Measurements from ENCODE around the gene PUM1. TPM values are rescaled to one million over a fixed set of nuclear protein-coding genes. Genes with fewer than 3 reads are reported as not detected.
"Not testable (repeated sequence)": the region's sequence is repeated elsewhere in the genome, so short reads cannot be mapped to it uniquely, and the experiment has no call there.

The PUM1 gene
- total RNA-seq, 4 donors from 2014 or later = 118 to 191 (median 132) TPM

DNA sequence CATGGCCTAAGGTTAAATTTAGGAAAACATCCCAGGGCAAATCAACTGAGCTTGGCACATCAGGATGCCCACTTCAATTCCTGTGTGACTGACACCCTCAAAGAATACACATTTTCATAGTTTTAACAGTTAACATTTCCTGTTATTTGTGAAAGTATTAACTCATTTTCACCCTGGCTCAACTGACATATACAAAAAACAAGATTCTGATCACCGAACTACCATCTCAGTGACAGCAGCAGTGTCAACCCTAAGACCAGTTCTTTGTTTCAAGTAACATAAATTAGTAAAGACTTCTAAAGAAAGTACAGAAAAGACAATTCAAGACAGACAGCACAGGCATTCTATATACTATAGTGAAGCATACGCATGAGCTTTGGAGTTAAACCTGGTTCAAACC lies 88.0 kb downstream of the PUM1 start:
- Histone ChIP-seq H3K4me1 (peaks cover 8 to 26% of the 10 kb centered on the region in 2 donors), H3K36me3 (peaks cover 12 to 17% of the 10 kb centered on the region in 2 donors), H3K9me3 (no peaks in the 10 kb centered on the region), H3K4me3 (replicated peaks in 1 of 3) (no peak overlapping the region), H3K27me3 (no peaks in the 10 kb centered on the region), H3K27ac (no peak overlapping the region)
- 89 to 94% methylated on average over 2 of the region's 2 CpGs for WGBS, 2 donors
- intact Hi-C loops (cut with DNase I) = no loop called here
- TF ChIP-seq, protein P1, sequence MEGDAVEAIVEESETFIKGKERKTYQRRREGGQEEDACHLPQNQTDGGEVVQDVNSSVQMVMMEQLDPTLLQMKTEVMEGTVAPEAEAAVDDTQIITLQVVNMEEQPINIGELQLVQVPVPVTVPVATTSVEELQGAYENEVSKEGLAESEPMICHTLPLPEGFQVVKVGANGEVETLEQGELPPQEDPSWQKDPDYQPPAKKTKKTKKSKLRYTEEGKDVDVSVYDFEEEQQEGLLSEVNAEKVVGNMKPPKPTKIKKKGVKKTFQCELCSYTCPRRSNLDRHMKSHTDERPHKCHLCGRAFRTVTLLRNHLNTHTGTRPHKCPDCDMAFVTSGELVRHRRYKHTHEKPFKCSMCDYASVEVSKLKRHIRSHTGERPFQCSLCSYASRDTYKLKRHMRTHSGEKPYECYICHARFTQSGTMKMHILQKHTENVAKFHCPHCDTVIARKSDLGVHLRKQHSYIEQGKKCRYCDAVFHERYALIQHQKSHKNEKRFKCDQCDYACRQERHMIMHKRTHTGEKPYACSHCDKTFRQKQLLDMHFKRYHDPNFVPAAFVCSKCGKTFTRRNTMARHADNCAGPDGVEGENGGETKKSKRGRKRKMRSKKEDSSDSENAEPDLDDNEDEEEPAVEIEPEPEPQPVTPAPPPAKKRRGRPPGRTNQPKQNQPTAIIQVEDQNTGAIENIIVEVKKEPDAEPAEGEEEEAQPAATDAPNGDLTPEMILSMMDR (IDR thresholded peaks at IDR 0.05) = no peak
- no peak for TF ChIP-seq POLR2A (IDR thresholded peaks at IDR 0.05)
- no peak for DNase-seq

DNA sequence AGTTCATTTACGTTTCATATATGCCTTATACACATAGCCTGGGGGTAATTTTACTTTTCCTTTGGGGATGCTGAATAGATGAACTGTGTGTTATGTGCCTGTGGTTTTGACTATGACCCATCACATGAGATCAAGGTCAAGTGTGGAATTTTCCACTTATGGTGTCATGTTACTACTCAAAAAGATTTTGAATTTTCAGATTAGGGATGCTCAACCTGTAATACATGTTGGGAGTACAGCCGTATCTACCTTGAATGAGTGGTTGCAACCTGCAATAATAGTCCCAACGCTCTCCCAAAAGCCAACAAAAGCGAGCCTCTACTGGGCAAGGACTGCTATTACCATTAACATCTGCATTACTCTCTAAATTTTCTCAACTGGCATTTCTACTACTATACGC lies 88.4 kb downstream of the PUM1 start:
- WGBS, 2 donors = 86 to 94% methylated on average over 5 of the region's 5 CpGs
- Histone ChIP-seq H3K4me3 (replicated peaks in 1 of 3) (no peak overlapping the region), H3K27me3 (no peaks in the 10 kb centered on the region), H3K9me3 (no peaks in the 10 kb centered on the region), H3K36me3 (peaks cover 12 to 17% of the 10 kb centered on the region in 2 donors), H3K4me1 (peaks cover 4 to 22% of the 10 kb centered on the region in 2 donors), H3K27ac (no peak overlapping the region)
- intact Hi-C loops (cut with DNase I) = no loop called here
- no peak for DNase-seq
- TF ChIP-seq, protein P1 (IDR thresholded peaks at IDR 0.05) = no peak
- TF ChIP-seq POLR2A (IDR thresholded peaks at IDR 0.05) = no peak

DNA sequence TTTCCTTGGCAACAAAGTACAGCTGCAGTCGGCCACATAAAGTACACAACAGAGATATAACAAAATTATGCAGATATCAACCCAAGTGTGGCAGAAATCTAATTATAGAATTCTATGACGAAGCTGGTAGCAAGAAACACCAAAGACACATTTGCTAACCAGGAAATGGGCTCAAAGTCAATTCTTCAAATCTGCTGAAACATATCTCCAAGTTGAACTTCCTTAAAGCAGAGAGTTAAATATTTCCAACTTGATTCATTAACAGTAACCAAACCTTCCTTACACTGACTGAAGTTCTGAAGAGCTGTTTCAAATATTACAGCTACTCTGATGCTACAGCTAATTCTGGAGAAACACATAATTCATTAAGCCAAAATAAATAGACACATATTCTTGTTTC lies 89.4 kb downstream of the PUM1 start:
- TF ChIP-seq, protein P1 (IDR thresholded peaks at IDR 0.05) = no peak
- TF ChIP-seq POLR2A (IDR thresholded peaks at IDR 0.05) = no peak
- Histone ChIP-seq H3K4me3 (replicated peaks in 1 of 3) (no peak overlapping the region), H3K27ac (no peak overlapping the region), H3K36me3 (peaks cover 12 to 17% of the 10 kb centered on the region in 2 donors), H3K9me3 (no peaks in the 10 kb centered on the region), H3K27me3 (no peaks in the 10 kb centered on the region), H3K4me1 (peaks cover 0 to 13% of the 10 kb centered on the region in 2 donors)
- WGBS, 2 donors = 60 to 64% methylated on average over 2 of the region's 2 CpGs
- no peak for DNase-seq
- intact Hi-C loops (cut with DNase I) = no loop called here

DNA sequence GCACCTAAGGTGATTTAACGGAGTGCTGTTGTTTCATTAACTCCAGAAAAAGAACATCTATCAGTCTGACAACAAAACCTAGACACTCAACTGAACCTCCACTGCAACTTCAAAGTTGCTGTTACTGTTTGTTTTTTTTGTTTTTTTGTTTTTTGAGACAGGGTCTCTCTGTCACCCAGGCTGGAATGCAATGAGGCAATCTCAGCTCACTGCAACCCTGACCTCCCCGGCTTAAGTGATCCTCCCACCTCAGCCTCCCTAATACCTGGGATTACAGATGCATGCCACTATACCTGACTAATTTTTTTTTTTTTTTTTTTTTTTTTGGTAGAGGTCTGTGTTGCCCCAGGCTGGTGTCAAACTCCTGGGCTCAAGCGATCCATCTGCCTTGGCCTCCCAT lies 90.3 kb downstream of the PUM1 start:
- no peaks in the 10 kb centered on the region for H3K9me3 ChIP-seq
- intact Hi-C loops (cut with DNase I) = no loop called here
- no peaks in the 10 kb centered on the region for H3K27me3 ChIP-seq
- TF ChIP-seq, protein P1 (IDR thresholded peaks at IDR 0.05) = no peak
- TF ChIP-seq POLR2A (IDR thresholded peaks at IDR 0.05) = no peak
- H3K4me3 ChIP-seq (replicated peaks in 1 of 3) = no peak overlapping the region
- WGBS, 2 donors = 90 to 100% methylated on average over 3 of the region's 3 CpGs
- DNase-seq = no peak
- no peak overlapping the region for H3K27ac ChIP-seq
- H3K36me3 ChIP-seq = peaks cover 12 to 17% of the 10 kb centered on the region in 2 donors
- H3K4me1 ChIP-seq = peaks cover 0 to 13% of the 10 kb centered on the region in 2 donors

DNA sequence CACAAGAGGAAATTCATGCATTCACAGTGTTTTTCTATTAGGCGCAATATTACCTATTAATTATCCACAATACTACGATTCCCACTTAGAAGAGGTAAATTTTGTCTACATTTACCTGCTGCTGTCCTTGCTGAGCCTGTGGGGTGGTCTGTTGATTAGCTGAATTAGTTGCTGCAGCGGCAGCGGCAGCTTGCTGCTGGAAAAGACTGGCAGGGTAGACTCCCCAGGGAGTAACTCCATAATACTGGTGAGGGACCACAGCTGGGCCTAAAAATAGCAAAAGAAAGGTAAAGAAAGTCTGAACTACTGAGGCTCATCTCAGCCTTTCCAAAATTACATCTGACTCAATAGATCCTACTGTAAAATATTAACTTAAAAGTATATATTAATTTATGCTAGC lies 91.0 kb downstream of the PUM1 start:
- TF ChIP-seq POLR2A (IDR thresholded peaks at IDR 0.05) = no peak
- TF ChIP-seq, protein P1 (IDR thresholded peaks at IDR 0.05) = no peak
- H3K36me3 ChIP-seq = peaks cover 12% of the 10 kb centered on the region in 2 donors
- no peak overlapping the region for H3K27ac ChIP-seq
- peaks cover 0 to 17% of the 10 kb centered on the region in 2 donors for H3K4me1 ChIP-seq
- 85 to 93% methylated on average over 4 of the region's 4 CpGs for WGBS, 2 donors
- H3K9me3 ChIP-seq = no peaks in the 10 kb centered on the region
- H3K4me3 ChIP-seq (replicated peaks in 1 of 3) = no peak overlapping the region
- intact Hi-C loops (cut with DNase I) = no loop called here
- no peak for DNase-seq
- no peaks in the 10 kb centered on the region for H3K27me3 ChIP-seq

DNA sequence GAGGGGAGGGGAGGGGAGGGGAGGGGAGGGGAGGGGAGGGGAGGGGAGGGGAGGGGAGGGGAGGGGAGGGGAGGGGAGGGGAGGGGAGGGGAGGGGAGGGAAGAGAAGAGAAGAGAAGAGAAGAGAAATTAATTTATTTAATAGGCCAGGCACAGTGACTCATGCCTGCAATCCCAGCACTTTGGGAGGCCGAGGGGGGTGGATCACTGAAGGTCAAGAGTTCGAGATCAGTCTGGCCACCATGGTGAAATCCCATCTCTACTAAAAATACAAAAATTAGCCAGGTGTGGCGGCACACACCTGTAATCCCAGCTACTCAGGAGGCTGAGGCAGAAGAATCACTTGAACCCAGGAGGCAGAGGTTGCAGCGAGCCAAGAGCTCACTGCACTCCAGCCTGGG lies 93.2 kb downstream of the PUM1 start:
- intact Hi-C loops (cut with DNase I); H3K27ac ChIP-seq; H3K27me3 ChIP-seq; H3K4me3 ChIP-seq (replicated peaks in 1 of 3); H3K9me3 ChIP-seq; DNase-seq: not testable (repeated sequence)
- WGBS, 2 donors = 92 to 97% methylated on average over 4 of the region's 4 CpGs
- H3K36me3 ChIP-seq = peaks cover 12 to 14% of the 10 kb centered on the region in 2 donors
- H3K4me1 ChIP-seq = peaks cover 0 to 21% of the 10 kb centered on the region in 2 donors

All from thyroid gland (tissue), 4 donors.